22Rv1 (cell line): ENCODE data around the gene PDE9A.

Source experiments
- ZFX ChIP-seq: fragments of 450-650 bp; IDR thresholded peaks from 2 replicates; pipeline ENCODE4 v1.6.1; 2017; ENCODE audit warnings: antibody characterized with exemption, borderline replicate concordance
- TF ChIP-seq, protein P1 (sequence below): fragments of 450-650 bp; IDR thresholded peaks from 2 replicates; pipeline ENCODE4 v1.5.1; 2017; ENCODE audit warnings: mild to moderate bottlenecking

DNA sequence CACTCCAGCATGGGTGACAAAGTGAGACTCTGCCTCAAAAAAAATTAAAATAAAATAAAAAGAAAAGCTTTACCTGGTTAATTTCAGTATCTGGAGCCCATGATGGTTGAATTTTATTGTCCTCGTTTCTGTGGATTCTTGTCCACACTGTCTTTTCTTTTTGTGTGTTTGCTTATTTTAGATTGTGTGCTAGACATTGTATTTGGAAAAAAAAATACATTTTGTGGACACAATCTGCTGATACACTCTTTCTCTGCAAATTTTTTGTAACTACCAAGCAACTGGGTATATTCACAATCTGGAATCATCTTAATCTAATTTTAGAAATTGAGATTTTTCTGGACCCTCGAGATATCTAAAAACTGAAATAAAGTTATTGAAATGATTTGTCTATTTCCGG, 41.6 kb upstream of the PDE9A start:
- TF ChIP-seq, protein P1, sequence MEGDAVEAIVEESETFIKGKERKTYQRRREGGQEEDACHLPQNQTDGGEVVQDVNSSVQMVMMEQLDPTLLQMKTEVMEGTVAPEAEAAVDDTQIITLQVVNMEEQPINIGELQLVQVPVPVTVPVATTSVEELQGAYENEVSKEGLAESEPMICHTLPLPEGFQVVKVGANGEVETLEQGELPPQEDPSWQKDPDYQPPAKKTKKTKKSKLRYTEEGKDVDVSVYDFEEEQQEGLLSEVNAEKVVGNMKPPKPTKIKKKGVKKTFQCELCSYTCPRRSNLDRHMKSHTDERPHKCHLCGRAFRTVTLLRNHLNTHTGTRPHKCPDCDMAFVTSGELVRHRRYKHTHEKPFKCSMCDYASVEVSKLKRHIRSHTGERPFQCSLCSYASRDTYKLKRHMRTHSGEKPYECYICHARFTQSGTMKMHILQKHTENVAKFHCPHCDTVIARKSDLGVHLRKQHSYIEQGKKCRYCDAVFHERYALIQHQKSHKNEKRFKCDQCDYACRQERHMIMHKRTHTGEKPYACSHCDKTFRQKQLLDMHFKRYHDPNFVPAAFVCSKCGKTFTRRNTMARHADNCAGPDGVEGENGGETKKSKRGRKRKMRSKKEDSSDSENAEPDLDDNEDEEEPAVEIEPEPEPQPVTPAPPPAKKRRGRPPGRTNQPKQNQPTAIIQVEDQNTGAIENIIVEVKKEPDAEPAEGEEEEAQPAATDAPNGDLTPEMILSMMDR = no peak
- no peak for TF ChIP-seq ZFX
